LNCAP (cell line): ENCODE measurements around the gene SHISA6.
A peak's percentile ranks its signal among the peaks of the same experiment; 100 is the strongest.

ENCODE experiments used
- CTCF ChIP-seq: fragments of 450-650 bp; IDR thresholded peaks from 2 replicates; pipeline ENCODE4 v1.5.1; 2017; ENCODE audit warnings: mild to moderate bottlenecking

SHISA6 gene

DNA sequence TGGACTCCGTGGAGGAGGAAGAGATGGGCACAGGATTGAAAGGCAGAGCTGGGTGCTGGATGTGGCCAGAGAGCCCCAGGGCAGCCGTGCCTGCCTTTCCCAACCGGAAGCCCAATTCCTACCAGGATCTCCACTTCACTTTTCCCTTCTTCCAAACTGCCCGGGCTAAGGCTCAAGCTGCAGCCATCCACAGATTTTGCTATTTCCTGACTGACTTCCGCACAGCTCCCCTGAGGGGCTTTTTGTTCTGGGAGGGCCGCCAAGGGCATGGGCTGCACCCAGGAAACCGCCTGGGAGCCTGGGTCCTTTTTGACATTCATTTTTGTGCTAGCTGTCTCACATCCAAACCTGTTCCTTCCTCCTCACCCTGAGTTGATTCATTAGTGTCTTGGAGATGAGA is 4.2 kb downstream of the SHISA6 start:
- no peak for TF ChIP-seq CTCF

DNA sequence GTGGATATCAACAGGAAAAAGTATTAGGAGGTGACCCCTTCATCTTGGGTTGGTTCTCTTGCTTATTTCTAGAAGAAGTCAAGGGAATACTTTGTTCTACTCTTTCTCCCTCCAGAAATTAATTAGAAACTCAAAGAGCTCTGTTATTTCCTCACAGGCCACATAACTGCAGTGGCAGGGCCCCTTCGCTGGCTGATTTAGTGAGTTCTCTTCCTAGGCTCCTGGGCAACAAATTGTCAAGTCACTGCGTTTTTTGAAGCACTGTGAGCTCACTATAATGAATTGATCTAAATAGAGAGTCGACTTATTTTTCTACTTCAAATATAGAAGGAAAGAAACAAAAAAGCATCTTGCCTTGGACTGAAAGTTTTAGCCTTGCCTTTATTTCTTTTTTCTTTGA is 4.8 kb downstream of the SHISA6 start:
- no peak for TF ChIP-seq CTCF

- TF ChIP-seq CTCF: no peak
Measured at GRCh38 chr17:11250161-11250560, 9.1 kb downstream of the SHISA6 start.

DNA sequence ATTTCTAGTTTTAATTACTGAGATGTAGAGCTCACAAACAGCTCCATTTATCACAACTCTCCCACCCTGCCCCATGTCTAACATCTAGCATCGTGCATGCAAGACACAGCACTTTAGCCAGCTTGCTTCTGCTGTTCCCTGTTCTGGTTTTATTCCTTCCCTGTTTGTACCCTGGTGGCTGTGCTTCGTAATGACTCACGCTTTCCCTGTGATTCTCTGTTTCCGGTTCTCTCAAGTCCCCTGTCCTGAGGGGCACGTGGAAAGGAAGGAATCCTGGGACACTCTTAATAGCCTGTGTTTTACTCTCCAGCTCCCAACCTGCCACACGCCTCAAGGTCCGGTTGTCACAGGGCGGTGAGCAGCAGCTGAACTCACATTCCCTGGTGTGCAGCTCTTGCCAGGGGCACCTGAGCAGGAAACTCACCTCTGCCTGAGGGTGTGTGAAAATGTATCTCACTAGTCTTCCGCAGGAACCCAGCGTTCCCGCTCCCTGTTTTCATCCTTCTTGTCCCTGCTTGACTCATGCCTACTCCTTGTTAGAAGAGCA is 10.6 kb downstream of the SHISA6 start:
- TF ChIP-seq CTCF: no peak

DNA sequence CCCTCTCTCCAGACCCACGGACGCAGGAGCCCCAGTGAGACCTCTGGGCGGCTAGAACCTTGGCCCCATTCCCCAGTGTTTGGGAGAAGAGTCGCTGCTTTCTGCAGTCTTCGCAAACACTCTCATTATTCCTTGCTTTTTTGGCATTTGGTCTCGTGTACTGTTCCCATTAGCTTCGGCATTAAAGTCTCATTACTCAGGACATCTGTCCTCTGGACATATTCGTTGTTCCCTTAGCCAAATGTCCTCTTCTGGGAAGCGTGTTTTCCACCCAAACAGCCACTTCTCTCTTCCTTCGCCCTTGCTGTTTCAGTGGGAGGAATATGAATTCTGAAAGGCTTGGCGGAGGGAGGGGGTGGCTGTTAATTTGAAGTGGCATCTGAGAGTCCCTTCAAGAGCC is 11.1 kb downstream of the SHISA6 start:
- TF ChIP-seq CTCF: no peak

- no peak for TF ChIP-seq CTCF
Measured at GRCh38 chr17:11256877-11257276, 15.9 kb downstream of the SHISA6 start.

- TF ChIP-seq CTCF: peak; percentile 59
Measured at GRCh38 chr17:11264183-11264871, 23.3 kb downstream of the SHISA6 start.
